HG03354 (cell line): Measurements from ENCODE around the gene TECPR1.

Source experiments
- ATAC-seq: cut with Tn5 transposase; IDR thresholded peaks from one replicate; pipeline ENCODE4 v1.9.1; 2021; ENCODE audit warnings: mild to moderate bottlenecking; ENCODE audit not compliant: unreplicated experiment, poor library complexity, severe bottlenecking

The TECPR1 gene

DNA sequence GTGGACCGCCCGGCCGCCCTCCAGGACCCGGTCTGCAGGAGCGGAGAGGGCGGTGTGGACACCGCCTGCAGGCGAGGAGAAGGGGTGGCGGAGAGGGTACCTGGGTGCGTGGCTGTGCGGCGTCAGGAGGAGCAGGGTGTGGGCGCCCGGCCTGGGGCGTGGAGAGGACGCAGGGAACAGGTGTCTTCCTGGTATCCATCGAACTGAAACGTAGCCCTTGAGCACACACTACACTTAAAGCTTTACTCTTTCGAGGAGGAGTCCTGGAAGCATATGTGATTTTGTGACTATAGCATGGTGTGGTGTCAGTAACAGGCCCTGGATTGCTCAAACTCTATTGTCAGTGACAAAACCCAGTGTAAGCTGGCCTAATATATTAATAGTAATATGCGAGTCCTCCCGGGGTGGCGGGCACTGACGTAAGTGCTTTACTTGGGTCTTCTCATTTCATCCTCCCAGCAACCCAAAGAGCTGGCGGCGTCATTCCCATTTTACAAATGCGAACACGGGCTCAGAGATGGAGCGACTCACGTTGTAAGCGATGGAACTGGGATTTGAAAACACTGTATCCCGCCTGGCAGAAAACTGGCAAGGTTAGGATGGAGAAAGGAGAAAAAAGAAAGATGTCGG is 508 bp upstream of the TECPR1 start:
- peak; percentile 34 for ATAC-seq

DNA sequence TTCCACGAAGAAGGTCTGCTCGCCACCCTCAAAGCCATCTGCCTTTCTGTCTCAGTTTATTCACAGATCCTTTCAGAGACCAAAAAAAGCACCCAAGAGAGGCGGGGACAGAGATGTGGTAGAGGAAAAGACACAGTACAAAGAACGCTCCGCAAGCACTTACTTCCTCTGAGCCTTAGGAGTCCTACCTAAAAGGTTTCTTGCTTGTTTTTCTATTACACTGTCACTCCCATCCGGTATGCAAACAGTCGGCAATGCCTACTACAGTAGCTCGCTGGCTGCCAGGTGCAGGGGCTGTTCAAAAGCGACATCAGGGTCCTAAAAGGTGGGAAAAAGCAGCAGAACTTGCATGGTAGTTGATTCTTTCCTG is 816 bp downstream of the TECPR1 start:
- ATAC-seq, result peak; percentile 29

DNA sequence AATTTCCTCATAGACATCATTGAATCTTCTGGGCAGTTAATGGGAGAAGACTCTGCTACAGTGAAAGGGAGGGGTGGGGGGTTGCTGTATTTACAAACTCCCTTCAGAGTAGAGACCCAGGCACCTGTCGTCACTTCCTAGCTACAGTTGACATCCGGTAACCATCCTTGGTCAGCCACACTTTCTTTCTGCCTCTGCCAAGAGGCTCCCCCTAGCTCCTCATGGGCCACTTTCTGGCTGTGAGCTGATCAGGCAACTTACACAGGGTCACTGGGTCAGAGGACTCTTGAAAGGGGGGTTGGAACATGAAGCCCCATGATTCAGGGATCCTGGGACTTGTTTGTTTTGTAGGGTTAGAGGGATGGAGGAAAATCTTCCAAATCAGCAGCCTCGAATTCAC is 1.2 kb downstream of the TECPR1 start:
- ATAC-seq, result no peak

DNA sequence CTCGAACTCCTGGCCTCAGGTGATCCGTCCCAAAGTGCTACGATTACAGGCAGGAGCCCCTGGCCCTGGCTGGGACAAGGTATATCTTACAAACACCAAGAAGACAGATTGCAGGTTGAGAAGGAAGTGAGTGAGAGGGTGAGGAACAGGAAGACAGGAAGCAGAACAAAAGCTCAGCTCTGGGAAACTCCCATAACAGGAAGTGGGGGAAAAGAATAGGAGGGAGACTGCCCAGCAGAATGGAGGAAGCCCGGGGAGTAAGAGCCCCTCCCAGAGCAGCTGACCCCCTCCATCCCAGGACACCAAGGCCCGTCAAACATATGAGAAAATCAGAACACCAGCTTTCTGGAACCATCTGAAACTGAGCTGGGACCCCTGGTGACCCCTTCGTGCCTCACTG is 2.9 kb downstream of the TECPR1 start:
- no peak for ATAC-seq

DNA sequence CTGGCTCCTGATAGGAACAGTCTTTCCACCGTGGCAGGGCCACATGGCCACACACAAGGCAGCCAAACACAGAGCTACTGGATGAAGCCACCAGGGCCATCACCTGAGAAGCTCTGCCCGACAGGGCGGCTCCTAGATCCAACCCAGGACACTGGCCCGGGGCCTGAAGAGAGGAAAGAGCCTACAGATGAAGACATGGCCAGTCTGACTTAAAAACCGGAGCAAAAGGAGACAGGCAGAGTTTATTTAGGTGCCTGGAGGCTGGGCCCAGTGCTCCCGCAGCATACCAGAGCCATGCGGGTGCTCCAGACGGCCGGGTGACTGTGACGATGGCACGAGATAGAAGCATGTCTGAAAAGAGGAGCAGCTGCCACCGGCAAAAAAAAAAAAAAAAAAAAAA is 3.9 kb downstream of the TECPR1 start:
- no peak for ATAC-seq

DNA sequence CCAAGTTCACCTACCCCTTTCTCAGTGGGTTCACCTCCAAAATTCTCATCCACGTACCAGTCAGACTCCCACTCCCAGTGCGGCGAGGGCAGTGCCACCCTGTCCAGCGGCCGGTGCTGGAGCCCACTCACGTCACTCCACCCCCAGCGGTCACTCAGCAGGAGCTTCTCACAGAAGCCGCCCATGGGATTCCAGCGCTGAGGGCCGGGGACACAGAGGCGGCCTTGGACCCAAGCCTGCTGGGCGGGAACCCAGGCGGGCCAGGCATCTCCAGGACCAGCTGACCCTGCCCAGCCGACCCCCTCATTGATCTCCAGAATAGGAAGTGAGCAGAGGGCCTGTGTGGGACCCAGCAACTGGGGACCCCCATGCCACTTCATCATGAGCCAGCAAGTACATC is 7.2 kb downstream of the TECPR1 start:
- no peak for ATAC-seq

DNA sequence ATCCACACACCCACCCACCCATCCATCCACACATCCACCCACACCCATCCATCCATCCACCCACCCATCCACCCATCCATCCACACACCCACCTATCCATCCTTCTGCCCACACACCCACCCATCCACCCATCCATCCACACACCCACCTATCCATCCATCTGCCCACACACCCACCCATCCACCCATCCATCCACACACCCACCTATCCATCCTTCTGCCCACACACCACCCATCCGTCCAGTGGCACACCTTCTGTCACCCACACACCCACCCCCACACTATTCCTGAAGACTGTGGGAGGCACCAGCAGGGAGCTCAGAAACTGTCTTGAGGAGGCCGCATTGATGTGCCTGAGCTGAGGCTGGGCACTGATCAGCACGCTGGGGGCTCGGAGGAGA is 9.1 kb downstream of the TECPR1 start:
- ATAC-seq, result no peak

DNA sequence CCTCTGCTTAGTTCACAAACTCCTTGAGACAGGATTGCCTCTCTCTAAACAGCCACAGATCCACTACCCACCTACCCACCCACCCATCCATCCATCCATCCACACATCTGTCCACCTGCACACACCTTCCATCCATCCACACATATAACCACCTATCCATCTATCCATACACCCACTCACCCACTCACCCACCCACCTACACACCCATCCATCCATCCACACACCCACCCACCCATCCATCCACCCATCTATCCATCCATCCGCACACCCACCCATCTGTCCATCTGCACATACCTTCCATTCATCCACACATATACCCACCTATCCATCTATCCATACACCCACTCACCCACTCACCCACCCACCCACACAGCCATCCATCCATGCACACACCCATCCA is 9.7 kb downstream of the TECPR1 start:
- ATAC-seq, result no peak

DNA sequence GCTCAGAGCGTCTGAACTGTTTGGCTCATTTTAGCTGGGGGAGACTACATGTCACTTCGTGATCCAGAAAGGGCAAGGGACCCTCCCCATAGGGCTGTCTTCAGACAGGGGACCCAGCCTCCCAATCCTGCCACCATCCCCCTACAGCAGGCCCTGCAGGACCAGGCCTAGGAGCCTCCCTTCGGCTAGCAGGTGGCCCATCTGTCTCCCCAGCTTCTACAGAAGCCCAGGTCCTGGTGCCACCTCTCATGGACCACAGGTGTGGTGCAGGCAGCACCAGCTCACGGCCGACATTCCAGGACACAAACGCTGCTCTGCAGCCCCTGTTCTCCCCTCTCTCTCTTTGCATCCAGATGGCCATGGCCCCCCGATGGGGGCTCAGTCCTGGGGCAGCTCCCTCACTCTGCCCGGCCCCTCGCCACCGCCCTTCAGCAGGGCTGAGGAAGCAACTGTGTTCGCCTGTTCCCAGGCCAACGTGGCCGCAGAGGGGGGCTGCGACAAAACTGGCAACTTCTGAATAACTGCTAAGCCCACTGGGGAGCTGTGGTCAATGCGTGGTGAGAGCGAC is 10.3 kb downstream of the TECPR1 start:
- ATAC-seq, result no peak

DNA sequence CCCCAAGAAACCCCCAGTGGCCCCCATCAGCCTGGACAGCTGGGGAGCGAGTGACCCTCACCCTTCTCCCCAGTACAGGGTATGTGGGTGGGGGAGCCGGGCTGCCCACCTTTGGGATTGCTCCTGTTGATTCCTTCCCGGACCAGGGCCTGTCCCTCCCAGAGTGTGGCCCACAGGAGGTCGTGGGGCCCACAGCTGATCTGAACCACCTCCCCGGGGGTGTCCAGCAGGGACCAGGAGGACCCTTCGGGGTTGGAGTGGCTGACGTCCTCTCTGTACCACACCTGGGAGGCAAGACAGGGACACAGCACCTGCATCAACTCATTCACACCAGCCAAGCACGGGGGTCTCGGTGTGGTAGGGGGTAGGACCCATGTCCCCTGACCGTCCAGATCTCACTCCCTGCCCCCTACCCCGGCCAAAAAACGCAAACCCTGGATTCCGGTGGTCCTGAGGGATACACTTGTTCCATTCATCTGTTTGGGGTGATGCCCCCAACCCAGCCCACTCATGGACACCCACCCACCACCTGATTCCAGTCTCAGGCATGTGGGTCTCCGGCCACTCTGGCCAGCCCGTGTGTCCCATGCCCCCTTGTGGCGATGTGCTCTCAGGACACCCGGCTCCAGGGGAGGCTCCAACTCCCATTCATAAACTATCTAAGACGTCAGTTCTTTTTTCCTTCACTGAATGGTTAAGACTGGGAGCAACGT is 10.9 kb downstream of the TECPR1 start:
- ATAC-seq, result no peak

DNA sequence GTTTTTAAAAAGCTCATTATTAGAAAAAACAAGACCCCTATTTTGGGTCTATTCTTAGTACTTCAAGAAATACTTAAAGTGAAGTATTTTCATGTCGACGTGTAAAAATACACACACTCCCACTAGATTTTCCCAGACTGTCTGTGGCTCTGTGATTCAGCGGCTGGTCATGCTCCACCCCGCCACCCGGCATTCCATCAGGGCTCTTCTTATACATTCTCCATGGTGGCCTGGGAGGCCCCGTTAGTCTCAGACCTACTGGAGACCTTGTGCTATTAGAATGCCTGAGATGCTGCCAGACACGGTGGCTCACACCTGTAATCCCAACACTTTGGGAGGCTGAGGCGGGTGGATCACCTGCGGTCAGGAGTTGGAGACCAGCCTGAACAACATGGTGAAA is 13.1 kb downstream of the TECPR1 start:
- no peak for ATAC-seq

DNA sequence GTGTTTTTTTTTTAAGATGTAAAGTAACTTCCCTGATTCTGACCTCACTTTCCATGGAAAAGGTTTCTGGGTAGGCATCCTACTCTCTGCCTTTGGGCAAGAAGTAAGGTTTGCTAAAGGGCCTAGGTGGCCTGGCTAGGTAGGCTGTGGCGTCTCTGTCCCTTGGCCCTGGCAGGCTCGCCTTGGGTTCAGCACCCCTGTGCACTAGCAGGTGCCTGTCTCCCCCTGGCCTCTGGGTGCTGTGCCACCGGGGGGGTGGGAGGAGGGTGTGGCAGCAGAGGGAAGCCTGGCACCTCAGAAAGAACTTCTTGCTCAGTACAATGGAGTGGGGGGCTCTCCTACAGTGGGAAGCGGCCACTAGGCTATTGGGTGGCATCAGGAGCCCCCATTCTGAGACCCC is 14.0 kb downstream of the TECPR1 start:
- ATAC-seq, result no peak

DNA sequence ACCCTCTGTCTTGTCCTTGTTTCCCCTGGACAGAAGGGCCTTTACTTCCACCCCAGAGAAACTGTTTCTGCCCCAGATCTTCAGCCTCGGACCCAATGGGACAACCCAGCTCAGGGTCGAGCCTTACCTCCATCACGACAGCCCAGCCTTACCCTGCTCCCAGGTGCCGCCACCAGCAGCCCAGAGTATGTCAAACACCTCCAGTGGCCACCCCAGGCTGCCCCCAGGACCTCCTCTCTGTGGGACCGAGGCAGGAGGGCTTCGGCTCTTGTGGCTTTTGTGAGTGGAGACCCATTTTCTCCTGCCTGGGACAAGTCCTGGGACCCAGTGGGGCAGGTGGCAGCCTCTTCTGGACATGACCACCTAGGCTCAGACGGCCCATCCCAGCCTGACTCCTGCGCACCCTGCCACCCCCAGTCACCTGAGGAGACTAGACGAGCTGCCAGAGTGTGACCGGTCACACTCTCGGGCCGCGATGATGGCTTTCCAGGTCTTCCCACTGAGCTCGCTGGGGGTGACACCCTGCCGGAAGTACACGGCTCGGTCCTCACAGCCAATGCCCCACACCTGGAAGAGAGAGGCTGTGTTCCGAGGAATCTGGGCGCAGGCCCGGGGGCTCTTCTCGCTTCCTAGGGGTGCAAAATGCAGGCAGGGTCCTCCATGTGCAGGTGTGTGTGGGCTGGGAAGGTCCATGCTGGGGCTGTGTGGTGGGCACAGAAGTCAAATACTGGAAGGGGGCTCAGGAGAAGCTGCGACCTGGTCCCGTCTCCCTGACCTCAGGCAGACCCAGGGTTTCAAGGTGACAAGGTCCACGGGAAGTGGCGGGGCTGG is 15.5 kb downstream of the TECPR1 start:
- ATAC-seq, result no peak

DNA sequence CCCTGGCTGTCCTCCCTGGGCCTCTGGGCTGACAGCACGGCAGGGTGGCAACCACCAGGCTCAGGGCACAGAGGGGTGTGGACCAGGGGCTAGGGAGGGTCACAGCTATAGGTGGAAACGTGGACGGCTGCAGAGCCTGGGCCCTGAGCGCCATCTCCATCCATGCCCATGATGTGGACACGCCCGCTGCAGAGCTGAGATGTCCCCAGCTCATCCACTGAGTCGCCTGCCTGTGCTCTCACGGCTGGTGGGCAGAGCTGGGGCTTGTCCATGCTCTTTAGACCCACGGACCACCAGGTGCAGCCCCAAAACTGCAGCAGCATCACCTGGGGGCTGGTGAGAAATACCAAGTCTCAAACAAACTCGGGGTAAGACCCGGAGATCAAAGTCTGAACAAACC is 16.1 kb downstream of the TECPR1 start:
- ATAC-seq, result no peak

DNA sequence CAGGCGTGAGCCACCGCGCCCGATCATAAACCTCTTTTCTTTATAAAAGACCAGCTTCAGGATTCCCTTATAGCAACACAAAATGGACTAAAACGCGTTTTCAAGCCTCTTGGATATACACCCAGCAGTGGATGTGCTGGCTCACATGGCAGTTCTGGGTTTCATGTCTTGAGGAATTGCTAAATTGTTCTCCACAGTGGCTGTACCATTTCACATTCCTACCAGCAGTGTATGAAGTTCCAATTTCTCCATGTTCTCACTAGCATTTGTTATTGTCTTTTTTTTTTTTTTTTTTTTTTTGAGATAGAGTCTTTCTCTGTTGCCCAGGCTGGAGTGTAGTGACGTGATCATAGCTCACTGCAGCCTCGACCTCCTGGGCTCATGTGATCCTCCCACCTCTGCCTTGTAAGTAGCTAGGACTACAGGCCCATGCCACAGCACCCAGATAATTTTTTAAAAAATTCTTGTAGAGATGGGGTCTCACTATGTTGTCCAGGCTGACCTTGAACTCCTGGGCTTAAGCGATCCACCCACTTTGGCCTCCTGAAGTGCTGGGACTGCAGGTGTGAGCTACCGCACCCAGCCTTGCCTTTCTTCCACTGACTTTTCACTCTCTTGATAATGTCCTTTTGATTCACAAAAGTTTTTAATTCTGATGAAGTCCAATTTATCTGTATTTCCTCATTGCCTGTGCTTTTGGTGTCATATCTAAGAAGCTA is 17.4 kb downstream of the TECPR1 start:
- ATAC-seq, result no peak

DNA sequence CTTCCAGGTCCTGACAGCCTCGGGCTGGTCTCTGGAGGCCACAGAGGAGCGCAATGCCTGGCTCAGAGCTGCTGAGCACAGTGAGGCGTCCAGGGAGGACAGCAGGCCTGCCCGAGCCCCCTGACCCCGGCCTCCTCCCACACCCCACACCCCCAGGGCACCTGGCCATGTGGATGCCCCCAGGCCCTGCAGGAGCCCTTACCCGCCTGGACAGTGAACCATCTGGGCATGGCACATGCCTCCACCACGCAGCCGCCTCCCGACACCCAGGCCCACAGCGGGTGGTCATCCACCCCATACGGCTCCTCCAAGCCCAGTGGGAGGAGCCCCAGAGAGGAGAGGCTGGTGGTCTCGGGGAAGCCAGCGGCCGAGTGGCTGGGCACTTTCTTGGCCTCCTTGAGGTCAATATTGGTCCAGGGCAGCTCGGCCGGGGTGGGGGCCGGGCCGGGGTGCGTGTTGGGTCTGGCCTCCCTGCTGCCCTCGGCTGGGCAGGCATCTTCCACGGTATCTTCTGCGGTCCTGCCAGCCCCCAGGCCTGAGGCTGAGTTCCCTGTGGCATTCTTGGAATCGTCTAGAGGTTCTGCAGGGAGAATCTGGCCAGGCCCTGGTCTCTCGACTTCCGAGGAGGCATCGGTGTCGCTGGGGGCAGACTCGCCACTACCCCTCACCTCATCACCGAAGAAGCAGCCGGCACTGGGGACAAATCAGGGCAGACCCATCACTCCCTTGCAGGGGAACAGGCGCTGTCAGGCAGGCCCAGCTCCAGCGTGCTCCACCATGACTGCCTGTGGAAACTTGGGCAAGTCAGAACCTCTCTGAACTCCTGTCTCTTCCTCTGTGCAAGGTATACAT is 18.6 kb downstream of the TECPR1 start:
- ATAC-seq, result no peak

DNA sequence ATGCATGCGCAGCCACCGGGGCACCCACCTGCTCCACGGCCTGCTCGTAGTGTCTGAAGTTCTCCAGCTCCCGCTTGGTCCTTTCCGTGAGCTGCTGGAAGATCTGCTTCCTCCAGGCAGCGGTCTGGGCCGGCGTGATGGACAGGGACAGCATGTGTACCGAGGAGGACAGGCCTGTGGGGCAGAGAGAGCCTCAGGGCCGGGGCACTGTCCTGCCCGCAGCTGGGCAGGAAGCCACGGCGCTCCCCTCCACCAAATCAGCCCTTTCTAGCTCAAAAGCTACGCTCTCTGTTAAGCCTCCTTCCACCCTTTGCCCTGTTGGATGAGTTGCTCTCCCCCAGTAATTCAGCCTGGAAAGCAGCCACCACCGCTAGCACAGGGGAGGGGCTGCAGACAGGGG is 19.2 kb downstream of the TECPR1 start:
- no peak for ATAC-seq

DNA sequence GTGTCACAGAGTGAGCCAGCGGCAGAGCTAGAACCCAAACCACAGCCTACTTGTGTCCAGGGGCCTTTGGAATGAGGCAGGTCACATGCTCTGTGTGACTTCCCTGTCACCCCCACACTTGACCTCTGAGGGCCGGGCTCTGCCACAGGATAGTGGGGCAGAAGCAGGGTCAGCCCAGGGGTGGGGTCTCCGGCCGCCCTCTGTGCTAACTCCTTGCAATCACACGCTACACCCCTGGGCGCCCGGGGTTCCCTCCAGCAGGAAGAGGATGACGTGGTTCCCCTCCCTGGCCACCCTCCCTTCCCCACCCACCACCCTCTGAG is 19.8 kb downstream of the TECPR1 start:
- no peak for ATAC-seq

DNA sequence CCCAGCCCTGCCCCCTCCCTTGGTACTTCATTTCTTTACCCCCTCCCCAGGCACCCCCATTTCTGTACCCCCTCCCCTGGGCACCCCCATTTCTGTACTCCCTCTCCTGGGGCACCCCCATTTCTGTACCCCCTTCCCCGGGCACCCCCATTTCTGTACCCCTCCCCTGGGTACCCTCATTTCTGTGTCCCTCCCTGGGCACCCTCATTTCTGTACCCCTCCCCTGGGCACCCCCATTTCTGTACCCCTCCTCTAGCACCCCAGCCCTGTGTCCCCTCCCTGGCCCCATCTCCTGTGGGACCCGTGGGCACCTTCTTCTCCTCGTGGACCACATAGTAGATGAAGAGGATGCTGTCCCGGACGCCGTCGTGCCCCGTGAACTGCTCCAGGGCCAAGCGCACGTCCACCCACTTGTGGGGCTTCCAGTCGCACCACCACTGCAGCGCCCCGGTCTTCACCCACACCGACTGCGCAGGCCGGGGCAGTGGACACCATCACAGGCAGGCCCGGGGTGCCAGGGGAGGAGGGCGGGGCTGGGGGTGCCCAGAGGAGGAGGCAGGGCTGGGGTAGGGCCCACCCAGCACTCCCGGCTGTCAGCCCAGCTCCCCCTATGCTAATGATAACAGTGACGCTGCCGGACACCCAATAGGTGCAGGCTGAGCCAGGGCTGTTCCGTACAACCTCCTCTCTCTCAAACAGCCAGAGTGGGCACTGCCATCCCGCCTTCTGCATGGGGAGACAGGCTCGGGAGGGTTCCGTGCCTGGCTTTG is 20.4 kb downstream of the TECPR1 start:
- no peak for ATAC-seq
